ENCODE measurements around the gene SGPL1. TPM values are rescaled to one million over a fixed set of nuclear protein-coding genes. Genes with fewer than 3 reads are reported as not detected.
A peak's percentile ranks its signal among the peaks of the same experiment; 100 is the strongest.

SGPL1 gene
- total RNA-seq, 4 donors from 2014 or later: 24.9 to 65.4 (median 61.3) TPM

GRCh38 chr10:70850097-70850496 lies 34.3 kb downstream of the SGPL1 start:
- WGBS, 2 donors (ENCODE audit: low coverage in 1 of 2): 93 to 97% methylated on average over 2 to 3 of the region's 3 CpGs
- peaks cover 8 to 59% (median 36%) of the 10 kb centered on the region in 4 donors for H3K4me1 ChIP-seq
- TF ChIP-seq CTCF (IDR thresholded peaks at IDR 0.05) (no peak), EP300 (IDR thresholded peaks at IDR 0.05; ENCODE audit: low read depth) (no peak), POLR2AphosphoS5 (IDR thresholded peaks at IDR 0.05) (no peak), POLR2A (IDR thresholded peaks at IDR 0.05) (no peak)

GRCh38 chr10:70851597-70852475 lies 36.1 kb downstream of the SGPL1 start:
- intact Hi-C loops (cut with DNase I; ENCODE audit: low total_unique reads): no loop called here
- DNase-seq: no peak
- Histone ChIP-seq H3K9me3 (no peaks in the 10 kb centered on the region), H3K27me3 (no peaks in the 10 kb centered on the region), H3K4me1 (peaks cover 3 to 46% (median 26%) of the 10 kb centered on the region in 4 donors), H3K27ac (peak overlapping the region in 3 of 4 donors; percentile 14 to 53 (median 15)), H3K4me3 (no peak overlapping the region), H3K36me3 (peaks cover 0 to 15% (median 0%) of the 10 kb centered on the region in 4 donors)
- in situ Hi-C loops (cut with MboI; ENCODE audit: low pct_ligation_motif_present in 1 of 4, low pct_unique_long_range_greater_than_20kb in 1 of 4, low sequenced_read_pairs in 3 of 4): no loop called here
- 64 to 75% methylated on average over 4 to 5 of the region's 5 CpGs for WGBS, 2 donors (ENCODE audit: low coverage in 1 of 2)
- no peak for TF ChIP-seq POLR2A (IDR thresholded peaks at IDR 0.05)

More at GRCh38 chr10:70850097-70850496, 34.3 kb downstream of the SGPL1 start:
- intact Hi-C loops (cut with DNase I; ENCODE audit: low total_unique reads) (no loop called here), in situ Hi-C loops (cut with MboI; ENCODE audit: low pct_ligation_motif_present in 1 of 4, low pct_unique_long_range_greater_than_20kb in 1 of 4, low sequenced_read_pairs in 3 of 4) (no loop called here)
- no peaks in the 10 kb centered on the region for H3K9me3 ChIP-seq
- H3K27me3 ChIP-seq: no peaks in the 10 kb centered on the region
- no peak overlapping the region for H3K4me3 ChIP-seq
- H3K27ac ChIP-seq: no peak overlapping the region
- peaks cover 0 to 7% (median 0%) of the 10 kb centered on the region in 4 donors for H3K36me3 ChIP-seq
- no peak for DNase-seq

- in situ Hi-C loops (cut with MboI; ENCODE audit: low pct_ligation_motif_present in 1 of 4, low pct_unique_long_range_greater_than_20kb in 1 of 4, low sequenced_read_pairs in 3 of 4): no loop called here
- WGBS, 2 donors (ENCODE audit: low coverage in 1 of 2): 85 to 88% methylated on average over 4 of the region's 4 CpGs
- peaks cover 3 to 37% (median 21%) of the 10 kb centered on the region in 4 donors for H3K4me1 ChIP-seq
- peak overlapping the region in 1 of 4 donors; percentile 53 for H3K27ac ChIP-seq
- no peak overlapping the region for H3K4me3 ChIP-seq
- intact Hi-C loops (cut with DNase I; ENCODE audit: low total_unique reads): no loop called here
- TF ChIP-seq POLR2AphosphoS5 (IDR thresholded peaks at IDR 0.05) (no peak), CTCF (IDR thresholded peaks at IDR 0.05) (no peak), POLR2A (IDR thresholded peaks at IDR 0.05) (no peak), EP300 (IDR thresholded peaks at IDR 0.05; ENCODE audit: low read depth) (no peak)
- no peak for DNase-seq
- H3K36me3 ChIP-seq: peaks cover 0 to 17% (median 4%) of the 10 kb centered on the region in 4 donors
- H3K9me3 ChIP-seq: no peaks in the 10 kb centered on the region
- H3K27me3 ChIP-seq: no peaks in the 10 kb centered on the region
Observed at GRCh38 chr10:70853038-70853437, 37.3 kb downstream of the SGPL1 start.

GRCh38 chr10:70853457-70853856 lies 37.7 kb downstream of the SGPL1 start:
- WGBS, 2 donors (ENCODE audit: low coverage in 1 of 2): 60 to 86% methylated on average over 1 of the region's 1 CpG
- Histone ChIP-seq H3K4me3 (no peak overlapping the region), H3K4me1 (peaks cover 3 to 36% (median 20%) of the 10 kb centered on the region in 4 donors), H3K27me3 (no peaks in the 10 kb centered on the region), H3K9me3 (no peaks in the 10 kb centered on the region), H3K36me3 (peaks cover 0 to 22% (median 7%) of the 10 kb centered on the region in 4 donors), H3K27ac (no peak overlapping the region)
- intact Hi-C loops (cut with DNase I; ENCODE audit: low total_unique reads): no loop called here
- in situ Hi-C loops (cut with MboI; ENCODE audit: low pct_ligation_motif_present in 1 of 4, low pct_unique_long_range_greater_than_20kb in 1 of 4, low sequenced_read_pairs in 3 of 4): no loop called here
- no peak for DNase-seq
- TF ChIP-seq EP300 (IDR thresholded peaks at IDR 0.05; ENCODE audit: low read depth) (no peak), POLR2AphosphoS5 (IDR thresholded peaks at IDR 0.05) (no peak), CTCF (IDR thresholded peaks at IDR 0.05) (no peak)
